Spleen (tissue), 11 donors: ENCODE results near the gene LCN2. TPM values are rescaled to one million over a fixed set of nuclear protein-coding genes. Genes with fewer than 3 reads are reported as not detected.

Experiments used
- DNase-seq: peaks from one replicate; pipeline ENCODE4 v3.0.0-alpha.2; 2020
- H3K27ac ChIP-seq, 8 donors: fragments of 200-600 bp; sonication (generic) in 7 of 8; 1 replicate in 4 of 8; 2 replicates in 4 of 8; pipeline versions ENCODE4 v1.5.0 to v1.8.0; 2016 to 2021; ENCODE audit warnings: inconsistent platforms in 4 of 8, mild to moderate bottlenecking in 4 of 8, moderate library complexity in 1 of 8
- H3K27me3 ChIP-seq, 7 donors: fragments of 200-600 bp; sonication (generic) in 6 of 7; replicated peaks in 1 of 7; 1 replicate in 4 of 7; 2 replicates in 3 of 7; pipeline versions ENCODE4 v1.5.0 to v1.8.0; 2016 to 2021; ENCODE audit warnings: inconsistent platforms in 3 of 7, mild to moderate bottlenecking in 1 of 7
- H3K36me3 ChIP-seq, 6 donors: fragments of 200-600 bp; sonication (generic) in 5 of 6; 1 replicate in 4 of 6; 2 replicates in 2 of 6; pipeline versions ENCODE4 v1.5.0 to v1.8.0; 2016 to 2021; ENCODE audit warnings: inconsistent platforms in 2 of 6
- H3K4me1 ChIP-seq, 6 donors: fragments of 200-600 bp; sonication (generic) in 5 of 6; 1 replicate in 3 of 6; 2 replicates in 3 of 6; pipeline versions ENCODE4 v1.5.0 to v1.8.0; 2016 to 2021; ENCODE audit warnings: inconsistent platforms in 3 of 6
- H3K4me3 ChIP-seq, 8 donors: fragments of 200-600 bp; sonication (generic) in 7 of 8; 1 replicate in 4 of 8; 2 replicates in 4 of 8; pipeline versions ENCODE4 v1.5.0 to v1.8.0; 2016 to 2021; ENCODE audit warnings: inconsistent platforms in 4 of 8, mild to moderate bottlenecking in 4 of 8, moderate library complexity in 2 of 8
- H3K9me3 ChIP-seq, 8 donors: fragments of 200-600 bp; sonication (generic) in 7 of 8; 1 replicate in 4 of 8; 2 replicates in 4 of 8; pipeline versions ENCODE4 v1.5.0 to v1.8.0; 2016 to 2021; ENCODE audit warnings: inconsistent platforms in 4 of 8
- POLR2A ChIP-seq, 3 donors: fragments of 450-650 bp; IDR thresholded peaks; one replicate each; pipeline ENCODE4 v1.5.1; 2017; ENCODE audit warnings: antibody characterized with exemption in 3 of 3, mild to moderate bottlenecking in 1 of 3
- POLR2AphosphoS5 ChIP-seq, 3 donors: sonication (generic); formaldehyde crosslinking; IDR thresholded peaks; one replicate each; pipeline ENCODE4 v1.5.1; 2017; ENCODE audit warnings: antibody characterized with exemption in 3 of 3
- WGBS, 5 donors: extraction: QIAGEN DNeasy Blood & Tissue Kit in 3 of 5; methylation state at CpG; one replicate each; pipeline versions ENCODE4 v1.1.5 to v1.1.7; 2013 to 2018; 5-methylcytosine and 5-hydroxymethylcytosine counted together
- intact Hi-C: fragments of 100-400 bp; cut with DNase I; formaldehyde crosslinking; loops from one replicate; pipeline ENCODE4 v1.15.0; 2023; ENCODE audit warnings: low total_unique reads
- polyA plus RNA-seq, 3 donors: library from polyadenylated mRNA; stranded (reverse); fragments of 200-250 nt; gene quantifications; one replicate each; pipeline ENCODE4 v1.2.1, GENCODE V29; 2013
- total RNA-seq, 7 donors: library from RNA; depleted of rRNA in 3 of 7; stranded (reverse); fragments of >200 nt in 3 of 7; fragmentation: NEBNext Ultra II Directional in 4 of 7; extraction: Animal tissue kit (Norgen Biotek cat#: 25700) in 4 of 7; gene quantifications; one replicate each; pipeline versions ENCODE4 v1.1.0 to v1.2.1, GENCODE V29; 2016 to 2021
- TF ChIP-seq, protein P1 (sequence below), 11 experiments: fragments of 200-600 bp in 7 of 11; fragments of 450-650 bp in 4 of 11; sonication (generic) in 4 of 11; IDR thresholded peaks in 8 of 11; conservative IDR thresholded peaks in 3 of 11; 1 replicate in 7 of 11; 2 replicates in 4 of 11; pipeline versions ENCODE4 v1.4.0 to v1.8.0; 2016 to 2021; ENCODE audit warnings: antibody characterized with exemption in 11 of 11, inconsistent platforms in 4 of 11, mild to moderate bottlenecking in 1 of 11
- donor health status: healthy with polysubstance abuse.
- donor health status: DM: no; HTN: no; CAD: no; lungs with moderate emphysema.
- donor health status: DM: no; HTN: no; CAD: no.
- donor health status: Bipolar disorder and iron deficiency.
- donor health status: healthy.
- donor health status: DM: no; HTN: no; CAD: no.
- donor health status: DM: yes; HTN: yes; CAD: no.

The LCN2 gene
- total and polyA plus RNA-seq, 10 donors, result 7.7 to 218 (median 15.4) TPM

DNA sequence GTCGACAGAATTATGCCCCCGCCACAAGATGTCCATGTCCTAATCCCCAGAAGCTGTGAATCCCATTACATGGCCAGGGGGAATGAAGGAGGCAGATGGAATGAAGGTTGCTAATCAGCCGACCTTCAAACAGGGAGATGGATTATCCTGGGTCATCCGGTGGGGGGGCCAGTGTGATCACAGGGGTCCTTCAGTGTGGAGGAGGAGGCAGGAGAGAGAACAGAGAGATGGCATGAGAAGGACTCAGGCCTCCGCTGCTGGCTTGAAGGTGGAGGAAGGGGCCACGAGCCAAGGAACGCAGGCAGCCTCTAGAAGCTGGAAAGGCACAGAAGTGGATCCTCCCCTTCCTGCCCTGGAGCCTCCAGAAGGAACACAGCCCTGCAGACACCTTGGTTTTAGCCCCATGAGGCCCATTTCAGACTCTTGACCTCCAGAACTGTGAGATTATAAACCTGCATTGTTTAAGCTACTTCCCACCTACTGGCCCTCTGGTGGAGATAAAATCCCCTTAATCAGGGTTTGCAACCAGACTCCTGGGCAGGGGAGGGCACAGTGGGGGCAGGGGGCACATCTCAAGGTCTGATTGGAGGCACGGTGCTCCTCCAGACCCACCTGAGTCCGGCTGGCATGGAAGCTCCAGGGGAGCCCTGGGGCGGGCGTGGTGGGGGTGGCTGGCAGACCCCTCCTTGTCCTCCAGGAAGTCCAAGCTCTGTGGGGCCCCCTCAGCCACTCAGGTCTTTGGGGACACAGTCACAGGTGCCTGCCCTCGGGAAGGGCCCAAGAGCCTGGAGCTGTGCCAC, 35.5 kb upstream of the LCN2 start:
- Histone ChIP-seq H3K27ac (peak overlapping the region in 1 of 8 donors; percentile 51), H3K4me1 (peaks cover 10 to 47% (median 37%) of the 10 kb centered on the region in 6 donors), H3K4me3 (no peak overlapping the region), H3K36me3 (peaks cover 0 to 40% (median 11%) of the 10 kb centered on the region in 6 donors), H3K9me3 (no peaks in the 10 kb centered on the region), H3K27me3 (no peaks in the 10 kb centered on the region)
- 92 to 97% (median 94%) methylated on average over 11 to 12 of the region's 12 CpGs for whole genome bisulfite sequencing, 5 donors
- peak; percentile 73 for DNase-seq
- TF ChIP-seq POLR2A (IDR thresholded peaks at IDR 0.05) (no peak), POLR2AphosphoS5 (IDR thresholded peaks at IDR 0.05) (no peak)
- TF ChIP-seq, protein P1, sequence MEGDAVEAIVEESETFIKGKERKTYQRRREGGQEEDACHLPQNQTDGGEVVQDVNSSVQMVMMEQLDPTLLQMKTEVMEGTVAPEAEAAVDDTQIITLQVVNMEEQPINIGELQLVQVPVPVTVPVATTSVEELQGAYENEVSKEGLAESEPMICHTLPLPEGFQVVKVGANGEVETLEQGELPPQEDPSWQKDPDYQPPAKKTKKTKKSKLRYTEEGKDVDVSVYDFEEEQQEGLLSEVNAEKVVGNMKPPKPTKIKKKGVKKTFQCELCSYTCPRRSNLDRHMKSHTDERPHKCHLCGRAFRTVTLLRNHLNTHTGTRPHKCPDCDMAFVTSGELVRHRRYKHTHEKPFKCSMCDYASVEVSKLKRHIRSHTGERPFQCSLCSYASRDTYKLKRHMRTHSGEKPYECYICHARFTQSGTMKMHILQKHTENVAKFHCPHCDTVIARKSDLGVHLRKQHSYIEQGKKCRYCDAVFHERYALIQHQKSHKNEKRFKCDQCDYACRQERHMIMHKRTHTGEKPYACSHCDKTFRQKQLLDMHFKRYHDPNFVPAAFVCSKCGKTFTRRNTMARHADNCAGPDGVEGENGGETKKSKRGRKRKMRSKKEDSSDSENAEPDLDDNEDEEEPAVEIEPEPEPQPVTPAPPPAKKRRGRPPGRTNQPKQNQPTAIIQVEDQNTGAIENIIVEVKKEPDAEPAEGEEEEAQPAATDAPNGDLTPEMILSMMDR (IDR thresholded peaks at IDR 0.05 in 8 of 11, conservative IDR thresholded peaks at IDR 0.05 in 3 of 11), result no peak
- intact Hi-C loops, result no loop called here

DNA sequence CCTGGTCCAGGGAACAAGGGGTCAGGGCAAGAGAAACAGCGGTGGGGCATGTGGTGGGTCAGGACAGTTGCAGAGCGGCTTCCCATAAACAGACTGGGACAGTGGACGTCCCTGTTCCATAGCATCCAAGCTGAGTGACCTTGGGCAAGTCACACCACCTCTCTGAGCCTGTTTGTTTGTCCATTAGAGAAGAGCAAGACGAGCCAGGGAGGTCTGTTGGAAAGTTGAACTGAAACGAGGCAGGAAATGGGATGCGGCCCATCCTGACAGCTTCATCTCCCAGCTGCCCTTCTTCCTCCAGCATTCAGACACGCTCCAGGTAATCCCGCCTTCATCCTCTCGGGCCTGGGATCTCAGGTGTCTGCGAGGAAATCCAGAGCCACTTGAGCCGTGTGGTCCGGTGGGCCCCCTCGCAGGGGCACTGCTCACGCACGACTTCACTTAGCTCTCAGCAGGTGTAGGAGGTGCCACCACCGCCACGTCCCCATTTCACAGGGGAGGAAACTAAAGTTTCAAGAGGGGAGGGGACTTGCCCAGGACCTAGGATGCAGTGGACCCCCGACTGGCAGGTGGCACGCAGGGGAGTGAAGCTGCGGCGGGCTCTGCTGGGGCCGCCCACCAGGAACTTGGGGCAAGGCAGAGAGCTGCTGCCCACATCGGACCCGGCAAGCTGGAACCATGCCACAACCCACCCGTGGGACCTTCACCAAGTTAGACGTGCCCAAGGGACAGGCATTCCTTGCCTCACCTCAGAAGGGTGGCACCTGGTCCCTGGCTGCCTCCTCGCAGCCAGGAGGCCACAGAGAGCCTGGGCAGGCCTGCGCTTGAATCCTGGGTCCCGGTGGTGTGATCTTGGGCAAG, 34.7 kb upstream of the LCN2 start:
- Histone ChIP-seq H3K4me3 (no peak overlapping the region), H3K4me1 (peaks cover 10 to 43% (median 37%) of the 10 kb centered on the region in 6 donors), H3K27ac (peak overlapping the region in 4 of 8 donors; percentile 43 to 58 (median 47)), H3K9me3 (no peaks in the 10 kb centered on the region), H3K36me3 (peaks cover 0 to 31% (median 7%) of the 10 kb centered on the region in 6 donors), H3K27me3 (no peaks in the 10 kb centered on the region)
- TF ChIP-seq POLR2A (IDR thresholded peaks at IDR 0.05) (no peak), POLR2AphosphoS5 (IDR thresholded peaks at IDR 0.05) (peak in 1 of 3 donors; percentile 40)
- WGBS, 5 donors, result 77 to 84% (median 80%) methylated on average over 19 to 29 of the region's 29 CpGs
- DNase-seq, result peak; percentile 73
- intact Hi-C loops, result no loop called here

DNA sequence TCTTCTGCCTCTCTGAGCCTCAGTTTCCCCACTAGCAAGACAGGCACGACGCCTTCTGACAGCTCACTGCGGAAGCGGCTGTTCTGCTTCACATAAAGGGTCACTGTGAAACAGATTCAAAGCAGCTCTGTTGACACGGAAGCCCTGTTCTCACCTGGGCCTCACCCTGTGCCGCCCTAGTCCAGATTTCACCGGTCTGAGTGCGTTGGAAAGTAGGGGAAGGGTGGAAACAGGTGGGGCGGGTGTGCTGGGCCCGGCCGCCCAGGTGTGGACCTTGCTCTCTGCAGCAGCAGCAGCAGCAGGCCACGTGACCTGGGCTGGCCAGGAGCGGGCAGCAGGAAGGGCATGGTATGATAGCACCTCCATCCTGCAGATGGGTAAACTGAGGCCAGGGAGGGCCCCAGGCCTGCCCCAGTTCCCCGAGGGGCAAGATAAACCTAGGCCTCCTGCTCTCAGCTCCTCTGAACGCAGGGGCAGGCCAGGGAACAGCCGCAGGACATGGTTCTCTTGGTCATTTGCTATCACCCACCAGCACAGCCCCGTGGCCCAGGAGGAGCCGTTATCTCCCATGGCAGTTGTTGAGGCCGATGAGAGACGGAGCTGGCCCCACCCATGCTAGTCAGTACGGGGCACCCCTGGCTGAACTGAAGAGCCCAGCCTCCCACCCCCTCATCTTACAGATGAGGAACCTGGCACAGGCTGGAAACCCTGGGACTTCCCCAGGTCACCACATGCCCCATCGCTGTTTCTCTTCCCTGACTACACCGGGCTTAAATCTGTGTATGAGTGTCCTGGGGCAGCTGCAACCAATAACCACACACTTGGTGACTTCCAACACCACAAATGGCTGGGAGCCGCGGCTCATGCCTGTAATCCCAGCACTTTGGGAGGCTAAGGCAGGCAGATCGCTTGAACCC, 33.8 kb upstream of the LCN2 start:
- no peaks in the 10 kb centered on the region for H3K27me3 ChIP-seq
- peak overlapping the region in 5 of 8 donors; percentile 5 to 58 (median 43) for H3K27ac ChIP-seq
- no peak overlapping the region for H3K4me3 ChIP-seq
- DNase-seq, result peak; percentile 81
- peaks cover 10 to 43% (median 37%) of the 10 kb centered on the region in 6 donors for H3K4me1 ChIP-seq
- H3K9me3 ChIP-seq, result no peaks in the 10 kb centered on the region
- intact Hi-C loops, result no loop called here
- no peak for TF ChIP-seq POLR2A (IDR thresholded peaks at IDR 0.05)
- TF ChIP-seq, protein P1 (IDR thresholded peaks at IDR 0.05 in 8 of 11, conservative IDR thresholded peaks at IDR 0.05 in 3 of 11), result no peak
- TF ChIP-seq POLR2AphosphoS5 (IDR thresholded peaks at IDR 0.05), result peak in 2 of 3 donors; percentile 9 to 38
- peaks cover 0 to 33% (median 14%) of the 10 kb centered on the region in 6 donors for H3K36me3 ChIP-seq
- 78 to 83% (median 80%) methylated on average over 20 to 26 of the region's 26 CpGs for WGBS, 5 donors
